Calu3 (cell line): ENCODE results near the gene ZNF84. TPM values are rescaled to one million over a fixed set of nuclear protein-coding genes. Genes with fewer than 3 reads are reported as not detected.

Experiments used
- BruUV-seq: library from RNA; stranded (reverse); fragments of 400-500 nt; replicated peaks from 2 replicates; lab custom pipeline; 2021; lab: Mats Ljungman, UMichigan
- CTCF ChIA-PET: fragments of 300-600 bp; sonication (Branson Sonifier 250); formaldehyde crosslinking; loops from one replicate; lab custom pipeline; 2022; ENCODE audit warnings: antibody characterized with exemption; lab: Charles Lee
- DNase-seq: peaks from one replicate; pipeline ENCODE4 v3.0.0; 2022
- H3K27ac Mint-ChIP-seq: one replicate; pipeline ENCODE4 v1.8.0; 2022; ENCODE audit warnings: mixed read lengths; ENCODE audit not compliant: unreplicated experiment
- H3K27me3 Mint-ChIP-seq: one replicate; pipeline ENCODE4 v1.8.0; 2022; ENCODE audit warnings: mixed read lengths; ENCODE audit not compliant: unreplicated experiment
- H3K36me3 Mint-ChIP-seq: one replicate; pipeline ENCODE4 v1.8.0; 2022; ENCODE audit warnings: mild to moderate bottlenecking, moderate library complexity, mixed read lengths; ENCODE audit not compliant: insufficient read depth, unreplicated experiment
- H3K4me1 Mint-ChIP-seq: one replicate; pipeline ENCODE4 v1.8.0; 2022; ENCODE audit warnings: mild to moderate bottlenecking, low read depth, mixed read lengths; ENCODE audit not compliant: unreplicated experiment
- H3K4me3 Mint-ChIP-seq: one replicate; pipeline ENCODE4 v1.8.0; 2022; ENCODE audit warnings: mild to moderate bottlenecking, low read depth, moderate library complexity, mixed read lengths; ENCODE audit not compliant: unreplicated experiment
- H3K9me3 Mint-ChIP-seq: one replicate; pipeline ENCODE4 v1.8.0; 2022; ENCODE audit warnings: low read depth, mixed read lengths; ENCODE audit not compliant: unreplicated experiment
- CTCF ChIP-seq: fragments of 200-600 bp; IDR thresholded peaks from one replicate; pipeline ENCODE4 v1.8.0; 2022; ENCODE audit warnings: antibody characterized with exemption; ENCODE audit not compliant: unreplicated experiment
- intact Hi-C: fragments of 100-400 bp; cut with micrococcal nuclease; formaldehyde crosslinking; loops from one replicate; pipeline ENCODE4 v1.10.0; 2022; ENCODE audit not compliant: unreplicated experiment
- total RNA-seq: library from RNA; stranded (reverse); gene quantifications from 2 replicates; pipeline ENCODE4 v1.2.3, GENCODE V29; 2022

Gene ZNF84
- total RNA-seq, 1 experiment from 2014 or later, result 44.5 TPM

GRCh38 chr12:133026996-133027395 lies 10.3 kb upstream of the ZNF84 start:
- Mint-ChIP-seq H3K27ac (no peak overlapping the region), H3K4me3 (no peak overlapping the region), H3K27me3 (no peaks in the 10 kb centered on the region), H3K36me3 (peaks cover 10% of the 10 kb centered on the region), H3K9me3 (peaks cover 23% of the 10 kb centered on the region), H3K4me1 (no peaks in the 10 kb centered on the region)
- DNase-seq, result no peak
- no peak for TF ChIP-seq CTCF
- intact Hi-C loops, result no loop called here
- CTCF ChIA-PET, result no interaction called here
- BruUV-seq, result no TSS peak

- BruUV-seq, result no TSS peak
- no peaks in the 10 kb centered on the region for H3K27me3 Mint-ChIP-seq
- H3K4me3 Mint-ChIP-seq, result peak overlapping the region; percentile 94
- CTCF ChIA-PET, result interaction anchor here (0.6 kb wide), 1 partner anchor 155 kb away, joined by 5 read pairs; no protein-coding TSS in a partner anchor
- H3K9me3 Mint-ChIP-seq, result peaks cover 28% of the 10 kb centered on the region
- intact Hi-C loops, result loop anchor here (2.0 kb wide), 1 partner anchor 43 kb away; the partner anchor contains the start of gene ZNF140
- no peaks in the 10 kb centered on the region for H3K4me1 Mint-ChIP-seq
- TF ChIP-seq CTCF, result no peak
- peaks cover 62% of the 10 kb centered on the region for H3K36me3 Mint-ChIP-seq
- no peak for DNase-seq
- peak overlapping the region; percentile 86 for H3K27ac Mint-ChIP-seq
Measured at GRCh38 chr12:133038118-133038709, 905 bp downstream of the ZNF84 start.

GRCh38 chr12:133046698-133047097 lies 9.4 kb downstream of the ZNF84 start:
- Mint-ChIP-seq H3K27me3 (no peaks in the 10 kb centered on the region), H3K9me3 (peaks cover 34% of the 10 kb centered on the region), H3K36me3 (peaks cover 82% of the 10 kb centered on the region), H3K27ac (no peak overlapping the region), H3K4me1 (no peaks in the 10 kb centered on the region), H3K4me3 (no peak overlapping the region)
- no peak for DNase-seq
- intact Hi-C loops, result no loop called here
- CTCF ChIA-PET, result no interaction called here
- no peak for TF ChIP-seq CTCF
- no TSS peak for BruUV-seq

DNA sequence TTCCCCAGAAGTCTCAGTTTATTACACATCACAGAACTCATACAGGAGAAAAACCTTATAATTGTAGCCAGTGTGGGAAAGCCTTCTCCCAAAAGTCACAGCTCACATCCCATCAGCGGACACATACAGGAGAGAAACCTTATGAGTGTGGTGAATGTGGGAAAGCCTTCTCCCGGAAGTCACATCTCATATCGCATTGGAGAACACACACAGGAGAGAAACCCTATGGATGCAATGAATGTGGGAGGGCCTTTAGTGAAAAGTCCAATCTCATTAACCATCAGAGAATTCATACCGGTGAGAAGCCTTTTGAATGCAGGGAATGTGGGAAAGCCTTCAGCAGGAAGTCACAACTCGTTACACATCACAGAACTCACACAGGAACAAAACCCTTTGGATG lies 20.1 kb downstream of the ZNF84 start:
- H3K4me3 Mint-ChIP-seq, result no peak overlapping the region
- BruUV-seq, result no TSS peak
- intact Hi-C loops, result no loop called here
- DNase-seq, result no peak
- peaks cover 50% of the 10 kb centered on the region for H3K36me3 Mint-ChIP-seq
- no peak for TF ChIP-seq CTCF
- CTCF ChIA-PET, result no interaction called here
- H3K4me1 Mint-ChIP-seq, result no peaks in the 10 kb centered on the region
- H3K9me3 Mint-ChIP-seq, result peaks cover 30% of the 10 kb centered on the region
- H3K27ac Mint-ChIP-seq, result peak overlapping the region; percentile 73
- H3K27me3 Mint-ChIP-seq, result no peaks in the 10 kb centered on the region
